HG02588 (cell line): ENCODE measurements around the gene CCDC97.

Experiments used
- ATAC-seq: cut with Tn5 transposase; IDR thresholded peaks from one replicate; pipeline ENCODE4 v1.9.1; 2021; ENCODE audit warnings: mild to moderate bottlenecking, moderate library complexity; ENCODE audit not compliant: unreplicated experiment

CCDC97 gene

DNA sequence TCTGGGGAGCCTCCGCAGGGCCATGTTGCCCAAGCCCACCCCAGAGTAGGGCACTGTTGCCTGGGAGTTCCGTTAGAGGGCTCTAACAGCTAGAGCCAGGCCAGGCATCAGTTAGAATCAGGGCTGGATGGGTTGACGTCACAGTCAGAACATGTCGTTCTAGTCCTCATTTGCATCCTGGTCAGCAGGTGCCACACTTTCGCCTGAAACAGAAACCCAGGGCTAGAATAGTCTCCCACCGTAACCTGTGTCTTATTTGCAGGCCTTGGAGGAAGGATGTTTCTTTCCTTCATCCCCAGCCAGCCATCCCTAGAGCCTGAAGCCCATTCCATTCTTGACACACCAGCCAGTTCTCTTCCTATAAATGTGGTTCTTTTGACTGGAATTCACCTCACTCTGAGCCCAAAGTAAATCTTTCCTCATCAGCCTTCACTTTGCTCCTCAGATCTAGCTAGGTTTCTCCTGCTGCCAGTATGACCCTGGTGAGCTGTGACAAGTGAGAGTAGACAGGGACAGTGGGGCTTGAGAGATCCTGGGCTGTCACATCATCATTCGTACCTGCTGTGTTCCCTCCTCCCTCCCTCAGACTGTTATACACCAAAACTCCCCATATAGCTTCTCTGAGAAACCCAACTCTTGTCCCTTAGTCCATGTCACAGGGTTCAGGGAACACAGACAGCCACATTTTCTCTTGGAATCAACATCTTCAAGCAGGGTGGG, 12.2 kb upstream of the CCDC97 start:
- ATAC-seq: no peak

DNA sequence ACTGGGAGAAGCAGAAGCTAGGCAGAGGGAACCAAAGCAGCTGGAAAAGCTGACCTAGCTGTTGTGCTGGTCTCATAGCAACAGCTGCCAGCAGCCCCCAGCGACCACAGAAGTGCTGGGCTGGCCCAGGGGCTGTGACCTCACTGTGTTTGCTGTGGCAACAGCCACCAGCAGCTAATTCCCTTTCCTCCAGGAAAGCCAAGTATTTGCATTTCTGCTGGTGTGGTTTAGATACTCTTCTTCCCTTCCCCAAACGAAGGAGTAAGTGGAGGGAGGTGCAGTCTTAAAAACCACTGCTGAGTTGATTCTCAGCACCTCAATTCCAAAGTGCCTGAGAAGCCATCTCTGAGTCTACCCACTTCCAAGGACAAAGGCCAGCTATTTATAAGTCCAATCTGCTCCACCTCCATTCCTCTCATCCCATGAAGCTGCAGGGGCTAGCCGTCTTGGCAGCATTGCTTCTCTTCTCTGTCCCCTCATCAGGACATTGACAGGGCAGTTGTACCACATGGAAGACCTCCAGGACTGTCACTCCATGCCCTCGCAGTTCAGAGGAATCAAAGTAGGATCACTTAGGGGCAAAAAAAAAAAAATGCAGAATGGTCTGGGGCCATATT, 11.5 kb upstream of the CCDC97 start:
- ATAC-seq: no peak

DNA sequence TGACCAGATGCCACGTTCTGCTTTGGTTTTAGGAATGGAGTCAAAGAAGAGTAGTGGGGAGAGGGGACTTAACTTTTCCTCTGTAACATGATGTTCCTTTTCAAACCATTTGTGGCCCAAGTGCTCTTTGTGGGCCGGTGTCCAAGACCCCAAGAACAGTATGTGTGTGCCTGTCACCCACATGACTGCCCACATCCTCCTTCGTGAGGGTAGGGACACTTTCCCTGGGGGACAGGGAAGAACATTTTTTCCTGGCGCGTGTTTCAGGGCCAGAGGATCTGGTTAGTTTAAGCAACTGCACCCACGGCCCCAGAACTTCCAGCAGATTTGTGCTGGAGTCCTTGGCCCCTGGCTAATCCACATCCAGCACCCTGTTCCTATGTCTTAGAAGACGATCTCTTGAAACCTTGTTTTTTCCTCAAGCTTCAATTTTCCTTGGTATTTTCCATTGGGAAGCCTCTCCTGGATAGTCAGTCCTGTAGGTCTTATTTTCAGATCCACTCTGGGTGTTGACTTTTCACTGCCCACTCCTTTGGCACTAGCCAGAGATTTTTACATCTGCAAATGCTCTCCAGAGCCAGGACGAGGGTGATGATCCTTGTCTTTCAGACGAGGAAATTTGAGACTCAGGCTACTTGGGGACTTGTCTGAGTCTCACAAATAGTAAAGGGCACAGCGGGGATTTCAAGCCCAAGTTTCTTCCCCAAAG, 10.8 kb upstream of the CCDC97 start:
- no peak for ATAC-seq

DNA sequence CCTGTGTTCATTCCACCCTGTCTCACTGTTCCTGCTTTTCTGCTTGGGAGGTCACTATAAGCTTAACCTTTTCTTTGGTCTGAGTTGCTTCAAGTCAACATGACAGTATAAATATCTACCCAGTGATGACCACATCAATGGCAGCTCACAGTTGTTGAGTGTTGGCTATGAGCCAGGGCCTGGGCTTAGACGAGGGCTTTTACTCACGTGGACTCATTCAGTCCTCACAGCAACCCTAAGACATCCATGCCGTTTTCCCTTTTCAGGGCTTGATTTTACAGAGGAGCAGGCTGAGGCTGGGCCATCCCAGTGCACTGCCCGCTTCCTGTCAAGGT, 10.2 kb upstream of the CCDC97 start:
- no peak for ATAC-seq

DNA sequence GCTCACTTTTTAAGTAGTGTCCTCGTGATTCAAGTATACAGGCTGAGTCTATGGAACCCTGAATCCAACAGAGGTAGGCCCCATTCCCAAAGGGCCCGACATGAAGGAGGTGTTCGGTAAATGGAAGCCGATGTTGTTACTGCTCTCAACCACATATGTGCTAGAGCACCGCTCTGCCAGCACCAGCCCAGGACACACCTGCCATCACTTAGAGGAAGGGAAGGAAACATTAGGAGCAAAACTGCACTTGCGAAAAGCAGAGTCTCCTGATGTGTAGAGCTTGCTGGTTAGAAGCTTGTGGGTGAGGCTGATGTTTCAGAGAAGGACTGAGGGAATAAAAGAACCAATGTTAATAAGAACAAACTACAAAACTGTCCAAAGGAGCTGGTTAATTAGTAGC, 9.4 kb upstream of the CCDC97 start:
- ATAC-seq: no peak

DNA sequence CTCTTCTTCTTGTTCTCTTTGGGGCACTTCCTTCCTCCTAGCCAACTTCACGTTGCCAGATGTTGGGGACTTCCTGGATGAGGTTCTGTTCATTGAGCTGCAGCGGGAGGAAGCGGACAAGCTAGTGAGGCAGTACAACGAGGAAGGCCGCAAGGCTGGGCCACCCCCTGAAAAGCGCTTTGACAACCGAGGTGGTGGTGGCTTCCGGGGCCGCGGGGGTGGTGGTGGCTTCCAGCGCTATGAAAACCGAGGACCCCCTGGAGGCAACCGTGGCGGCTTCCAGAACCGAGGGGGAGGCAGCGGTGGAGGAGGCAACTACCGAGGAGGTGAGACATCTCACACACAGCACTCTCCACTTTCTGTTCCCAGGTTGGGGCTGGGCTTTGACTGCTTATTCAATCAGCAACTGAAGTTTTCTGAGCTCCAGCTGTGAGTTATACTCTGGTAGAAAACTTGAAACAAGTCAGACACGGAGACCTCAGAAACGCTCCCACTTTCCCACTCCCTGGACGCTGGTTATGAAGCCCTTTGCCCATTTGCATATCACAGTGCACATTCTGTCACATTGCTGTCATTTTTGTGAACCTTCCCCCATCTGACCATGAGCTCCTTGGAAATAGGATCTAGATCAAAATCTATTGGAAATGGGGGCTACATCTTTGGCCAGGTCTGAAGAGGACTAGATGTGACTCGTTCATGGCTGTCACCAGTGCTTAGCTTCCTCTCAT, 7.2 kb upstream of the CCDC97 start:
- no peak for ATAC-seq

DNA sequence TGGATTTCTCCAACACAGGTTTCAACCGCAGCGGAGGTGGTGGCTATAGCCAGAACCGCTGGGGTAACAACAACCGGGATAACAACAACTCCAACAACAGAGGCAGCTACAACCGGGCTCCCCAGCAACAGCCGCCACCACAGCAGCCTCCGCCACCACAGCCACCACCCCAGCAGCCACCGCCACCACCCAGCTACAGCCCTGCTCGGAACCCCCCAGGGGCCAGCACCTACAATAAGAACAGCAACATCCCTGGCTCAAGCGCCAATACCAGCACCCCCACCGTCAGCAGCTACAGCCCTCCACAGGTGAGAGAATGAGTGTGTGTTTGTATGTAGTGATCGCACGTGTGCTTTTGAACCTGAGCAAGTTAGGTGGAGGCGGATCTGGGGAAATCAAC, 6.0 kb upstream of the CCDC97 start:
- no peak for ATAC-seq

DNA sequence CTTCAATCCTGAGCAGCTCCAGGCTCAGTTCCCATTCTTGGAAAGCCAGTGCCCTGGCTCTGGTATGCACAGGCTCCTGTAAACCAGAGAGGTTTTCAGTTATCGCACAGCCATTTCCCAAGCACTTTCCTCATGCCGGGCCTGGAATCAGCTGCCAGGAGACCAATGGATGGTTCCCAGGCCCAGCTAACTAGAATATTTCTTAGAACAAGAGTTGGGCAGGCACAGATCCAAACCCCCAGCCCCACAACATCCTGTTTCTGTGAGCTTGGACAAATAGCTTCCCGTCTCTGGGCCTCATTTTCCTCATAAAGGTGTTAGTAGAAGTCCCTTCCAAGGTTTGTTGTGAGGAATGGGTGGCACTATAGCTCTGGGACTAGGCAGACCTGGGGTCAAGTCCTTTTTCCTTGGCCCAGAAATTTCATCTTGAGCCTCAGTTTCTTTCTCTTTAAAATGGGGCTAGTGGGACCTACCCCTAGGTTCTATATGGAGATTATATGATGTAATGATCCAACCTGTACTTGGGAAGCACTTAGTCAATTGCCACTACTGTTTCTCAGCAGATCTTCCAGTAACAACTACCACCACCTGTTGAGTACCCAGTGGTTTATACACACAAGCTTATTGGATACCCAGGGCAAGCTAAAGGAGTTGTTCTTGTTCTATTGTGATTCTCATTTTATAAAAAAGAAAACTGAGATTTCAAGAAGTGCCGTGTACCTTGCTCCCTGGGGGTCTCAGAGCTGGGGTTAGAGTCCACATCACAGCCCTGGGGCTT, 5.1 kb upstream of the CCDC97 start:
- ATAC-seq: no peak

DNA sequence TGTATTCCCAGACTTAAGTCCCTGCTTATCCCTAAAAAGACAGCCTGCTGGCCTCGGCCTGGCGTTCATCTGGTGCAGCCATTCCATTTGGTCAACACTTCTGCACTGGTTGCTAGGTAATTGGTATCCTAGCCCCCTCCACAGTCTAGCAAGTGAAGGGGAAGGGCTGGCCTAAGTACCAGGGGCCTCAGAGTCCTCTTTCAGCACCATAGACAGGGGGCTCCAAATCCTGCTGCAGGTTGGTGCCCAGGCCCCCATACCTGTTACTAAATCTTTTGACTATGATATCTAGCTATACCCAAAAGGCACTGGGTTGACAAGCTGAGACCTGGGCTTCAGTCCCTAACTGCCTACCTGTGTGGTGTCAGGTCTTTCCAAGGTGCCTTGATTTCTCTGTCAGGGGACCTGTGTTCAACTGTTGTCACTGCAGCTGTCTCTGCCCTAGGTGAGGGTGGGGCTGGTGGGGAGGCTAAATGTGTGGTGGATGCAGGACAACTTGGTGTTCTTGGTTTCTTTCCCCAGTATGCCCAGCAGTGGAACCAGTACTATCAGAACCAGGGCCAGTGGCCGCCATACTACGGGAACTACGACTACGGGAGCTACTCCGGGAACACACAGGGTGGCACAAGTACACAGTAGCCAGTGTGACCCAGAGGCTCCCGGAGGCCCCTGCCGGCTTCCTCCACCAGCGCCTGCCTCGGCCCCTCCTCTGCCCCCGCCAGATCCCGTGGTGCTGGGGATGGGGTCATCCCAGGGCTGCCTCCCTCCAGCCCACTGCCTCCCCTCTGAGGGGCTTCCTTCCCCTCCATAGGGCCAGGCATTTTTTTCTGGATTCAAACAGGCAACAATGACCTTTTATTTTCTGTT, 3.8 kb upstream of the CCDC97 start:
- ATAC-seq: no peak

DNA sequence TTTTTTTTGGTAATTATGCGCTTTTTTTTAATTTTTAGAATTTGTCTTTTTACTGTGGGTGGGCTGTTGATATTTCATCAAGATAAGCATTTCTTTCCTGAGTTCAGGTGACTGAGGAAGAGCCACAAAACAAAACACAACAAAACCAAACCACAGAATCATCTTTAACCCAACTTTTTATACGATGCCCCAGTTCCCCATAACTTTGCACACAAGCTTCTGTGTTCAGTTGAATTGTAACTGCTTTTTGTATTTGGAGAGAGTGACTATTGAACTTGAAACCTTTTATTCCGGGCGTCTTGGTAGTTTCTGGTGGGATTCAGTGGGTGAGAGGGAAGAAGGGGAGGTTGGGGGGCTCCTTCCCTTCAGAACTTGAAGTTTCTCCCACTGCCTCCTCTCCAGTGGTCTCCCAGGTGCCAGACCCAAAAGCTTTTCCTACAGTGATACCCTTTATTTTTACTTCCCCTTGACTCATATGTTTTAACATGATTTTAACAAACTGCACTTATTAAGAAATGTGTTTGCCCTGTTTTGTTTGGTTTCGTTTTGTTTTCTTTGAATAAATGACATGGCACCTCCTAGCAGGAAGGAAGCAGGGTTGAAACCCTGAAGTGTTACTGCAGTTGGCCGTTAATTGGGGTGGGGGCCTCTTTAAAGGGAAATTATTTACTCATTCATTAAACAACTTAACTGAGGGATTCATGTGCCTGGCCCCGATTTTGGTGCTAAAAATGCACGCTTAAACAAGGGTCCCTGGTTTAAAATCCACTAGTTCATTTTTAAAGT, 2.7 kb upstream of the CCDC97 start:
- no peak for ATAC-seq

DNA sequence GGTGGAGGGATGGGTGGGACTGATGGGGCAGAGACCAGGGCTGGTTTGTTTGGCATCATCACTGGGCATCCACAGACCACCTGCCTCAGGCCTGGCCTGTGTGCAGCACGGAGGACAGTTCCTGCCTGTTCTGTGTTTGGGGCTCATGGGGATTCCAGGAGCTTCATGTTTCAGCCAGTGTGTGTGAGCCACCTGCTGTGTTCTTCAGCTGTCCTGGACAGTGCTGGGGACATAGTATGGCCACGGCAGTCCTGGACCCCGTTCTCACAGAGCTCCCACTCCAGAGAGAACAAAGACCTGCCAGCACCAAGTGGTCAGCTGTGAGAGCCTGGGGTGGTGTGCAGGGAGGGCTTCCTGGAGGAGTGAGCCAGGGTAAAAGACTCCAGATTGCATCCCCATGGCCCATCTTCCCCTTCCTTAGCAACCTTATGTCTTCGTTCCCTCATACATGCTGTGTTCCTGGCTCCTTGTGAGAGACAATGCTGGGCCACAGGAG, 2.0 kb upstream of the CCDC97 start:
- ATAC-seq: no peak

DNA sequence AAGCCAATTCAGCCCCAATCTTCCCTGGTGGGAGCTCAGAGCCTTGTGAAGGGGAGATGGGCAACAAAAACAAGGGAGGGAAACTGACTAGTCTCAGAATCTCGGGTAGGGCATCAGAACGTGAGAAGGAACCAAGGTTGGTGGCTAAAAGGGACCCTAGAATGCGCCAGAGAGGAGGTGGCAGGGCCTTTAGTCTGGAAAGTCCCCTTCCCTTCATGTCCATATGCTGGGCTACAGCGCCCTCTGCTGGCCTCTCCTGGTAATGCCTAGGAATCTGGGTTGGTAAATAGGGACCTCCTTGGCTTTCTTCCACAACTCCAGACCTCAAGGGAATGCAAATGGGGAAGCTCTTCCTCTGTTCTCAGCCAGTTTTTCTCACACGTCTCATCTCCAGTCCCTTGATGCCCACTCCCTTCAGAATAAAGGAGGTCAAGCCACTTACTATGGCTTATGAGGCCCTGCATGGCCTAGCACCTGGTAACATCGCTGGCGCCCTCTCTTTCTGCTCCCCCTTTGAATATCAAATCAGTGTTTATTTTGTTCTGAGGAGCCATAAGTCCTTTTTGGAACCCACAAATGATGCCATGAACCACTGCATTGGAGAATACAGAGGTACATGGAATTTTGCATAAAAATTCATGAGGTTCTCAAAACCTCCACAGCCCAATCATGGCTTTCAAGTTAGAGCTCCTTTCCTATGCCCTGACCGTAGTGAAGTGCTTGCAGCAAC, 1.4 kb upstream of the CCDC97 start:
- ATAC-seq: no peak

DNA sequence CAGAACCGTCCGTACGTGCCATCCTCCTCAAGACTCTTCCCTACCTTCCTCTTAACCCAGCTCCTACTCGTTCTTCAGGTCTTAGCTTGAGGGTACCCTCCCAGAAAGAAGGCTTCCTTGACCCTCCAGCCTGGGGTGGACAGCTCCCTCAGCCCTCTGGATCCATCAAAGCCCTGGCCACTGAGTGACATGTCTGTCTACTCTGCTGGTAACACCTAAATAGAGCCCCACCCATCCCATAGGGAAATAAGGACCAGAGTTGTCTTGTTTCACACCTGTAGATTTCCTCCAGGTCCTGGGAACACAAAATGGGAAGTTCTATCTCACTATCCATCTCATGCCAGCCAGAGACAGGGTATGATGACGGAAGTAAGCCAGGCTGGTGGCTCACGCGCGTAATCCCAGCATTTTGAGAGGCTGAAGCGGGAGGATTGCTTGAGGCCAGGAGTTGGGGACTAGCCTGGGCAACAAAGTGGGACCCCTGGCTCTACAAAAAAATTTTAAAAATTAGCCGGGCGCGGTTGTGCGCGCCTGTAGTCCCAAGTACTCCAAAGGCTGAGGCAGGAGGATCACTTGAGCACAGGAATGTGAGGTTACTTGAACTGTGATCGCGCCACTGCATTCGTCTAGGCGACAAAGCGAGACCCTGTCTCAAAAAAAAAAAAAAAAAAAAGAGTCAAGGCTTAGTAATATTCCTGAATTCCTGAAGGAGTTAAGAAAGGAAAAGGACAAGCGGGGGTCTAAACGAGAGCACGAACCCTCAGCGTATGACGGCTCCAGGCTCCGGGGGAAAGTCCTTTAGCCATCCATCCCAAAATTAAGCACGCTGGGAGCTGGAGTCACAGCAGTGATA, 566 bp upstream of the CCDC97 start:
- no peak for ATAC-seq

DNA sequence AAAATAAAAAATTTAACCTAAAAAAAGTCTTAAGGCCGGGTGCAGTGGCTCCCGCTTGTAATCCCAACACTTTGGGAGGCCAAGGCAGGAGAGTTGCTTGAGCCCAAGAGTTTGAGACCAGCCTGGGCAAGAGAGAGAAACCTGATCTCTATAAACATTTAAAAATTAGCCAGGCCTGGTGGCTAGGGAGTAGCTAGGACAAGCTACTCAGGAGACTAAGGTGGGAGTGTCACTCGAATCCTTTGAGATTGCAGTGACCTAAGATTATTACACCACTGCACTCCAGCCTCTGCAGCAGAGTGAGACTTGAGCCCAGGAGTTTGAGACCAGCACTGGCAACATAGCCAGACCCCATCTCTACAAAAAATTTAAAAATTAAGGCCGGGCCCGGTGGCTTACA, 1.1 kb downstream of the CCDC97 start:
- no peak for ATAC-seq

DNA sequence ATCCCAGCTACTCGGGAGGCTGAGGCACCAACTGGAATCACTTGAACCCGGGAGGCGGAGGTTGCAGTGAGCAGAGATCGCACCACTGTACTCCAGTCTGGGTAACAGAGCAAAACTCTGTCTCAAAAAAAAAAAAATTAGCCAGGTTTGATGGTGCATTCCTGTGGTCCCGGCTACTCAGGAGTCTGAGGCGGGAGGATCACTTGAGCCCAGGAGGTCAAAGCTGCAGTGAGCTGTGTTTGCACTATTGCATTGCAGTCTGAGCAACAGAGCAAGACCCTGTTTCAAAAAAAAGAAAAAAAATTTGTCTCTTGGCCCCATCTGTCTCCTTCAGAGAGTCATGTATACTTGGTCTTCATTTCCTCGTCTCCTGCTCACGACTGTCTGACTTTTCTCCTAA, 1.6 kb downstream of the CCDC97 start:
- no peak for ATAC-seq

DNA sequence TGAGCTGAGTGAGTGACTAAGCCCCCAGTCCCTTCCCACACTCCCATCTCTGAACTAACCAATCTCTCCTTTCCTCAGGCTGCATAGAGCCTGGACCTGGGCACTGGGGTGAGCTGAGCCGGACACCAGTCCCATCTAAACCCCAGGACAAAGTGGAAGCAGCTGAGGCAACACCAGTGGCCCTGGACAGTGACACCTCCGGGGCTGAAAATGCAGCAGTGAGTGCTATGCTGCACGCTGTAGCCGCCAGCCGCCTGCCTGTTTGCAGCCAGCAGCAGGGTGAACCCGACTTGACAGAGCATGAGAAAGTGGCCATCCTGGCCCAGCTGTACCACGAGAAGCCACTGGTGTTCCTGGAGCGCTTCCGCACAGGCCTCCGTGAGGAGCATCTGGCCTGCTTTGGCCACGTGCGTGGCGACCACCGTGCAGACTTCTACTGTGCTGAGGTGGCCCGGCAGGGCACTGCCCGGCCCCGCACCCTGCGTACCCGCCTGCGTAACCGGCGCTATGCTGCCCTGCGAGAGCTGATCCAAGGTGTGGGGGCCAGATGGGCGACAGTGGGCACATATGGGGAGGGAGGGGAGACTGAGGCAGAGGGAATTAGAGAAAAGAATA, 6.4 kb downstream of the CCDC97 start:
- ATAC-seq: no peak
